ENCODE data around the gene PPM1D.
"Not testable (repeated sequence)": the region's sequence is repeated elsewhere in the genome, so short reads cannot be mapped to it uniquely, and the experiment has no call there.

PPM1D gene

GRCh38 chr17:60599620-60600489 lies at the start of gene PPM1D:
TSS of gene PPM1D (plus strand) at chr17:60600193. CDS start at chr17:60600415, 222 bp downstream.
- peak; percentile 97 for DNase-seq

- not testable (repeated sequence) for DNase-seq
Observed at GRCh38 chr17:60552255-60552654, 47.7 kb upstream of the PPM1D start.

- no peak for DNase-seq
Observed at GRCh38 chr17:60554377-60554788, 45.6 kb upstream of the PPM1D start.

DNA sequence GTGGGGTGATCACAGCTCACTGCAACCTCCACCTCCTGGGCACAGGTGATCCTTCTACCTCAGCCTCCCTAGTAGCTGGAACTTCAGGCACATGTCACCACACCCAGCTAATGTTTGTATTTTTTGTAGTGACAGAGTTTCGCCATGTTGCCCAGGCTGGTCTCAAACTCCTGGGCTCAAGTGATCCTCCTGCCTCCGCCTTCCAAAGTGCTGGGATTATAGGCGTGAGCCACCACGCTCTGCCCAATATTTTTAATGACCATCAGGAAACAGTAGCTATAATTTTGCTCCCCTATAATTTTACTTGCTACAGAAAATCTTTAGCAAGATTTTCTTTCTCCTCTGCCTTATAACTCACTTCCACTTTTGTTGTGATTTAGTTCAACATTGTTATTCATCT lies 44.2 kb upstream of the PPM1D start:
- DNase-seq = no peak

- no peak for DNase-seq
Observed at GRCh38 chr17:60557805-60558204, 42.2 kb upstream of the PPM1D start.

DNA sequence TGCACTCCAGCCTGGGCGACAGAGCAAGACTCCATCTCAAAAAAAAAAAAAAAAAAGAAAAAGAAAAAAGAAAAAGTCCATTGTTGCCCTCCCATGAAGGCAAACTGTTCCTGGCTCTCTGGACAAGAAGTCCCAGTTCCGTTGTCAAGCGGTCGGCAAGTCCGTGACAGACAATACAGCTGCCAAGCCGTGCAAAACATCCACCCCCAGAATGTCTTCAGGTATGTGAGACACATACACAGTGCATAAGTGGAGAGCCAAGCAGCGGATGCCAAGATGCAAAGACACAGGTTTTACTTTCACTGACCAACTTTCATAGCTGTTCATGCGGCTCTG lies 40.4 kb upstream of the PPM1D start:
- no peak for DNase-seq

DNA sequence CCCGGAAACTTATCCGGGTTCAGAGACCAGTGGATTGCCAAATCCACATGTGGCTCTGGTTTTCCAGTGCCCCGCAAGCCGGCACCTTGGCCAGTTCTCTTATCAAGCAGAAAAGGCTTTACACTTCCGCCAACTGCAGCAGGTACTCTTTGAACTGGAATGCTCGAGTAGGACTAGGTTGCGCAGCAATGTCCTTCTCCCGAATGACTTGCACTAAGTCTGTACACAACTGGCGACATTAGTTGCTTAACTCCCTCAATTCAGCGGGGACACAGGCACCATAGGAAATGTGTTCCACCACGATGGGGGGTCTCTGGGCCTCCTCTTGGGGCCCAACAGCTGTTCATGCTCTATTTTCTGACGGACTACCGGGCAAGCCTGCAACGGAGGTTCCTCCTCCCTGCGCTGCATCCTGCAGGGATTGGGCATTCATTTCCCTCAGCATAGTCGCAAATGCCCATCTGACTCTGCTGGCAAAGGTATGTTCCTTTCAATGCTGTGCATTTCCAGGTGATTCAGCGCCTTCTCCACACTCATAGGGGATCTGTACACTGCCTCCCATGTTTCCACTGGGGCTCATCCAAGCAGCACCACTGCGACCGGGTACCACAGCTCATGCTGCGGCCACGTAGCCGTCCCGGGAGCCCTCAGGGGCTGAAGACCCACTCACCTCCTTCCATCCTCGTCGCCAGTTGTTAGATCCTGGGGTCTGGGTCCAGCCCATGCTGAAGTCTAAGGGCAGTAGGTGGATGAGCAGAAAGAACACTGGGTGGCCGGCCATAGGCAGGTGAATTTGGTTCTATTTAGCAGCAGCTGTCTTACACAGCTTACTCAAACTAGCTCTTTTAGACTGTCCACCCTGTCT lies 39.8 kb upstream of the PPM1D start:
- DNase-seq = no peak

DNA sequence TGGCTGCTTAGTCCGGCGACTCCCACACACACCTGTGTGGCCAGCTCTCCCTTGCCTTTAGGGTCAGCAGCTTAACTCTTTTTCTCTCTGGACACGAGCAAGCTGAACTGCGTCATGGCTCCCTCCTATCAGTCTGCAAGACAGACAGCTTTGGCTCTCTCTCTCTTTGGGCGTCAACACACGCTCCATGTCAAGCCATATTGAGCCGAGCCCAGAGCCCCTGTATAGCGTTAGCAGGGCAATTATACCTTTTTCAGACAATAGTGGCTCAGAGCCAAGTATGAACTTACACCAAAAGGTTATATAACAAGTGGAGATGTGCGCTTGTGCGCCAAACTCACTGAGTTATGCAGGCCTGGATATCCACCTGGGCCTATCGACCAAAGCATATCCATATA lies 39.1 kb upstream of the PPM1D start:
- no peak for DNase-seq

DNA sequence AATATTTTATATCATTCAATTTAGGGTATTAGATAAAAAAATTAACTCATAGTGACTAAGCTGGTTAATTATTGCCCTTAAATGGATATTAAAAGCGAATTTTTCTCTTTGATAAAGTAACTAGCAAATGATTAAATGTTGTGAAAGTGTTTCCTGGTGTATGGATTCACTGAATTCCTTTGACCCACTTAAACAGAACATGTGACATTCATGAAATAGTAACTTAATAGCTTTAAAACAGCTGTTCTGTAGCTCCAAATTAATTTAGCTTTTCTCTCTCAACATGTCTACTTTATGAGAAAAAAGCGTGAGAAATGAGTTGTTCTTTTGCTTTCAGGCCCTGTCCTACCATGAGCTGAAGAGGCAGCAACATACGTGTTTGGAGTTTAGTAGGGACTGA lies 37.6 kb upstream of the PPM1D start:
- no peak for DNase-seq

DNA sequence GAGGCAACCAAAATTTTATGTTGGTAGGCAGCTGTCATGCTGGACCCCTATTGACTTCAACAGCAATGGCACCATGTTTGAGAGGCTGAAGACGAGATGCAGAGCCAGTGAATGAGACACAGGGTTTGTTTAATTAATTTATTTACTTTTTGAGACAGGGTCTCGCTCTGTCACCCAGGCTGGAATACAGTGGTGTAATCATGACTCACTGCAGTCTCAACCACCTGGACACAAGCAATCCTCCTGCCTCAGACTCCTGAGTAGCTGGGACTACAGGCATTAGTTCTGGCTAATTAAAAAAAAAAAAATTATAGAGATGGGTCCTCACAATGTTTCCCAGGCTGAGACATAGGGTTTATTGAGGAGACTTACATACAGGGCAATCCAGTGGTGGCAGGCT lies 36.2 kb upstream of the PPM1D start:
- DNase-seq = no peak

- no peak for DNase-seq
Observed at GRCh38 chr17:60565233-60565632, 34.8 kb upstream of the PPM1D start.

GRCh38 chr17:60573236-60574051 lies 26.5 kb upstream of the PPM1D start:
- DNase-seq = no peak

GRCh38 chr17:60577147-60577915 lies 22.7 kb upstream of the PPM1D start:
- no peak for DNase-seq

GRCh38 chr17:60579090-60579489 lies 20.9 kb upstream of the PPM1D start:
- DNase-seq = no peak

- no peak for DNase-seq
Observed at GRCh38 chr17:60579551-60579950, 20.4 kb upstream of the PPM1D start.

DNA sequence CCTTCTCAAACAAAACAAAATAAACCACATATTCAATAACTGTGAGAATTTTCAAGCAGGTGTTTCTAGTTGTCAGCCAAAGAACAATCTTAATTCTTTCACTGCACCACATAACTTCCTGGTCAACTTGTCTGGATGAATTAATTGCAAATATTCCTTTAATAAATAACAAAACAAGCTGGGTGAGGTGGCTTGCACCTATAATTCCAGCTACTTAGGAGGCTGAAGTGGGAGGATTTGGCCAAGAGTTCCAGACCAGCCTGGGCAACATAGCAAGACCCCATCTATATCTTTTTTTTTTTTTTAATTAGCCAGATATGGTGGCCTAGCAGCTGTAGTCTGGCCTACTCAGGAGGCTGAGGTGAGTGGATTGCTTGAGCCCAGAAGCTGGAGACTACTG lies 17.0 kb upstream of the PPM1D start:
- DNase-seq = no peak

GRCh38 chr17:60585887-60586286 lies 14.1 kb upstream of the PPM1D start:
- DNase-seq = no peak

DNA sequence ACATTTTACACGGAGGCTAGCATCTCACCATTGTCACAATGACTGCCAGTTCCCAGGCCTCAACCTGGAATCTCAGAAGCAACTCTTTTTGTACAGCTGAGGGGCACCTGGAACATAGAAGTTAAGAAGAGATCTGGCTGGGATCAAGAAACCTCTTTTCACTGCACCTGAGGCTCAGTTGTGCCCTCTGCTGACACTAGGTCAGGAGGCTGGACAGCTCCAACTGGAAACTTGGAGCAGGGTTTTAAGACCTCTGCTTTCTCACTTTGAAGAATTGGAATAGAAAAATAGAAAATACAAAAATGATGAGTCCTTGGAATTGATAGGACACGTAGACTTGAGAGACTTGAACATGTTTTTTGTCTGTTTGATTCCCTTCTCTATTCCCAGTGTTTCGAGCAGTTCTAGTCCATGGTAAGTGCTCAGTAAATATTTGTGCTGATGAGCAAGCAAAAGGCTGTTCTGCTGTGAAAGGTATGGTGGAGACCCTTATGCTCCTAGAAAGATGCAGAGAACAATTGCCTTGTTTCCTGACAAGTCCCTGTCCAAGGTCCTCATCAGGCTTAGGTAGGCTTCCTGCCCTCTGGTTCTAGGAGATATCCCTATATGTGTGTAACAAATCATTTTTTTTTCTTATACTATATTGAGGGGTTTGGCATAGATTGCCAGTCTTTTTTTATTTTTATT lies 13.6 kb upstream of the PPM1D start:
- DNase-seq = no peak

- no peak for DNase-seq
Observed at GRCh38 chr17:60590070-60590469, 9.9 kb upstream of the PPM1D start.

DNA sequence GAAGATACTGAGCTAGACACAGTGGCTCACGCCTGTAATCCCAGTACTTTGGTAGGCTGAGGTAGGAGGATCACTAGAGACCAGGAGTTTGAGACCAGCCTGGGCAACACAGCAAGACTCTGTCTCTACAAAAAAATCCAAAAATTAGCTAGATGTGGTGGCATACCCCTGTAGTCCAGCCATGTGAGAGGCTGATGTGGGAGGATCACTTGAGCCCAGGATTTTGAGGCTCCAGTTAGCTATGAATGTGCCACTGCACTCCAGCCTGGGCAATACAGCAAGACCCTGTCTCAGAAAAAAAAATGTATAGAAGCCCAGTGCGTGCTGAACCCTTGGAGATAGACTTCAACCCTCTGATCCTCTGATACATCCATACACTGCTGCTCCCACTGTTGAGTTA lies 7.2 kb upstream of the PPM1D start:
- no peak for DNase-seq

DNA sequence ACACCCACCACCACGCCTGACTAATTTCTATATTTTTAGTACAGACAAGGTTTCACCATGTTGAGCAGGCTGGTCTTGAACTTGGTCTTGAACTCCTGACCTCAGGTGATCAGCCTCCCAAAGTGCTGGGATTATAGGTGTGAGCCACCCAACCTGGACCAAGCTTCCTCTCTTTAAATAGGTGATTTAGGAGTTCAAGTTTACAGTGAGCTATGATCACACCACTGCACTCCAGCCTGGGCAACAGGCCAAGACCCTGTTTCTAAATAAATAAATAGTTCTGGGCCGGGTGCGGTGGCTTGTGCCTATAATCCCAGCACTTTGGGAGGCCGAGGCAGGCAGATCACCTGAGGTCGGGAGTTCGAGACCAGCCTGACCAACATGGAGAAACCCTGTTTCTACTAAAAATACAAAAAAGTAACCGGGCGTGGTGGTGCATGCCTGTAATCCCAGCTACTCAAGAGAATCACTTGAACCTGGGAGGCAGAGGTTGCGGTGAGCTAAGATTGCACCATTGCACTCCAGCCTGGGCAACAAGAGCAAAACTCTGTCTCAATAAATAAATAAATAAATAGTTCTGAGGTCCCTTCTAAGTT lies 6.5 kb upstream of the PPM1D start:
- not testable (repeated sequence) for DNase-seq

Data from activated CD8-positive, alpha-beta memory T cell treated with anti-CD3 and anti-CD28 coated beads for 24 hours (primary cell).